HG03045 (cell line): Measurements from ENCODE around the gene PTGR2.
"Not testable (repeated sequence)": the region's sequence is repeated elsewhere in the genome, so short reads cannot be mapped to it uniquely, and the experiment has no call there.

Source experiments
- ATAC-seq: cut with Tn5 transposase; IDR thresholded peaks from one replicate; pipeline ENCODE4 v1.9.1; 2021; ENCODE audit warnings: mild to moderate bottlenecking, moderate library complexity; ENCODE audit not compliant: unreplicated experiment

The PTGR2 gene

GRCh38 chr14:73879027-73879426, 27.4 kb downstream of the PTGR2 start:
- no peak for ATAC-seq

GRCh38 chr14:73884438-73885190, 33.0 kb downstream of the PTGR2 start:
- ATAC-seq = no peak

- peak; percentile 96 for ATAC-seq
Observed at GRCh38 chr14:73886449-73887317, 35.1 kb downstream of the PTGR2 start, which contains the start of gene ZNF410. Gene ZNF410 (plus strand): TSS chr14:73886859. CDS start chr14:73892176, 5,317 bp downstream.

DNA sequence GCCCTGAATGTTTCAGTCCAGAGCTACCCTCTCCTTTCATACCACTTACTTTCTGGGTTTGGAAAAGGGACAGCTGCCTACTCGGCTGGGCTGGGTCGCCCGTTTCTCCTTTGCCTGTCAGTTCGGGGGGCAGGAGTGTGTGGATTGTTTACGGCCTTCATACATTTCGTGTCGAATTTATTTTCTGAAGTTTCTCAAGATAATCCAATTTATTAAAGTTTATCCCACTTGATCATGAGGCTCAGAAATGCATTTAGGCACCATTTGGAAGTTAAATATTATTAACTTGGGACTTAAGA, 35.6 kb downstream of the PTGR2 start:
- ATAC-seq = no peak

- no peak for ATAC-seq
Observed at GRCh38 chr14:73887694-73888459, 36.2 kb downstream of the PTGR2 start.

DNA sequence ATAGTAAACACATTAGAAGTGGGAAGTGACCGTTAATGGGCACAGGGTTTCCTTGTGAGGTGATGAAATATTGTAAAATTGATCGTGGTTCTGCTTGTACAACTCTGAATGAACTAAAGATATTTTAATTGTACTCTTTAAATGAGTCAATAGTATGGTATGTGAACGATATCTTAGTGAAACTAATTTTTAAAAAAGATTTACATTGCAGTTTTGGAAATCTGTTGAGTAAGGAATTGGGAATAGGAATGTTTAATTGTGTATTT, 36.8 kb downstream of the PTGR2 start:
- no peak for ATAC-seq

DNA sequence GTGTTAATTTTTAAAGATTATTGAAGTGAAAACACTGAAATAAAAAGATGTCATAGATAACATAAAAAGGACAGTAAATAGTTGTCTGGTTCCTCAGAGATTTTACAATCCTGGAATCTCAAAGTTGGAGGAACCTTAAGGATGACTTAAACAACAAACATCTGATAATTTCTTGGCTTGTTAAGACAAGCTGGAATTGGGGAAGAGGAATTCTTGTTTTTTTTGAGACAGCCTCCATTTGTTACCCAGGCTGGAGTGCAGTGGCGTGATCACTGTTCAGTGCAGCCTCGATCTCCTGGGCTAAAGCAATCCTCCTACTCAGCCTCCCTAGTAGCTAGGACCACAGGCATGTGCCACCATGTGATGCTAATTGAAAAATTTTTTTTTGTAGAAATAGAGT, 37.3 kb downstream of the PTGR2 start:
- no peak for ATAC-seq

- ATAC-seq = no peak
Observed at GRCh38 chr14:73889376-73889775, 37.7 kb downstream of the PTGR2 start.

DNA sequence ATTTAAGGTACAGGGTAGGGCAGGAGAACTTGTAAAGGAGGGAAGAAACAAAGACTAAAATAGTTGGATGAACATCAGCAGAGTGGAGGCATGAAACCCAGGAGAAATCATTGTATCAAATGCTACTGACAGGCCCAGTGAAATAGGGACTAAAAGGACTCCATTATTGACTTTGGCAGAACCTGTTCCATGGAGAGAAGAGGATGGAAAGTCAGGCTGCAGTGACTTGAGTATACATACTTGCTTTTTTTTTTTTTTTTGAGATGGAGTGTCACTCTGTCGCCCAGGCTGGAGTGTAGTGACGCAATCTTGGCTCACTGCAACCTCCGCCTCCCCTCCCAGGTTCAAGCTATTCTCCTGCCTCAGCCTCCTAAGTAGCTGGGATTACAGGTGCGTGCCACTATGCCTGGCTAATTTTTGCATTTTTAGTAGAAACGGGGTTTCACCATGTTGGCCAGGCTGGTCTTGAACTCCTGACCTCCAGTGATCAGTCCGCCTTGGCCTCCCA, 42.6 kb downstream of the PTGR2 start:
- ATAC-seq = not testable (repeated sequence)

DNA sequence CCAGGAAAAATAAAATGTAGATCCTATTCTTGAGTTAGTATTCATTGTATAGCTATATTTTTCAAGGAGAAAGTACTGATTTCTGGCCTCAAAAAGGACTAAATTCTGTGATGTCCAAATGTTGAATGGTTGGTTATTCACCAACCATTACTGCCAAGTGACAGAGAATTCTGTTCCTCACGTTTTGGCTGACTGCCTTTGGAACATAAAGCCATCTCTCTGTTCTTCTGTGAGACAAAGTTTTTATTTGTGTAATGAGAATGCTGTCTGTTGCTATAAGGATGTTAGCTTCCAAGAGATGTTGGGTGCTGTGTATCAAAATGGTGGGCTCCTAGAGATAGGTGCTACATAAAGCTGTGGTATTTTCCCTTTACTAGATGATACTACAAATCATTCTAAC, 44.3 kb downstream of the PTGR2 start:
- ATAC-seq = no peak

DNA sequence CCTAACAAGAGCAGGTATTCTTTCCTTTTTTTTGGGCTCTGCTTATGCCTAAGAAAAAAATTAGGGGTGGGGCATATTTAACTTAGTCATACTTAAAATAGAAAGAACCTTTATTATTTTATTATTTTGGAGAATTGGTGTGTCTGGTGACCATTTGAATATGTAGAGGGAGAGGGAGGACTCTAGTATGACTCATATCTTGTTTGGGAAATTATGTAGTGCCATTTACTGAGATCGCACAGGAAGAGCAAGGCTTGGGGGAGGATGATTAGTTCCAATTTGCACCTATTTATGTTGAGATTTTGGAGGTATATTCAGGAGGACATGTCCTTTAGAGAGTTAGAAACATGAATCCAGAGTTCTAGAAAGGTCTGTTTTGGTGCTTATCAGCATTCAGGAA, 44.9 kb downstream of the PTGR2 start:
- ATAC-seq = no peak

GRCh38 chr14:73903028-73903427, 51.4 kb downstream of the PTGR2 start:
- ATAC-seq = no peak

DNA sequence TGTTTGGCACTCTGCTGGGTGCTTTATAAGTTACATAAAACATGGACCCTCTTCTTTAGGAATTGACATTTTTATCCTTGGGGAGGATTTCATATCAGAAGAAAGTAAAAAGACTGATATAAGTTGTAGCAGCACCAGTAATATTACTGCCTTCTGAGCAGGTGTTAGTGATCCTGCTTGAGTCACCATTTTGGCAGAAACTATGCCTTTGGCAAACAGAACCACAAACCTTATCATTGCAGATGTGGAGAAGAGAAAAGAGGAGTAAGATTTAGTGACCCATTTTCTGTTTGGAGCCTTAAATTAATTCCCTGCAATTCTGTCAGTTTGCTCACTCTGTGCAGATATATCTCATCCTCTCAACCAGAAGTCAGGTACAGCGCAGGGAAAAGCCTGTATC, 58.0 kb downstream of the PTGR2 start:
- no peak for ATAC-seq

DNA sequence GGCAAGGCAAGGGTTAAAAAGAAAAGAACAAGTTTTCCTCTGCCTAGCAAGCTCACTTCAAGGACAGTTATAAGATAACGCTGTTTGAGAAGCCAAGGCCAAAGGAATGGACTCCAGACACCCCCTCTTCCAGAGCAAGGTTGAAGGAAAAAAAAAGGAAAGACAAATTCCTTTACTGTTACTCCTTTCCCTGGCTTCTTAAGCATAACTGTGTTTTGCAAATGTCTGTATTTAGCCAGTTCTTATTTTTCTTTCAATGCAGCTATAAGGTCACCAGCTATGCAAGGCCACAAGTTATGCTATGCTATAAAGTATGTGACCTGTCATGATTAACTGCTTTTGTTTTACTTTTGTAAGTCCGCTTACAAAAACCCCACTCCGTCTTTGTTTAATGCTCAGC, 61.6 kb downstream of the PTGR2 start:
- ATAC-seq = no peak

GRCh38 chr14:73916324-73916723, 64.7 kb downstream of the PTGR2 start:
- ATAC-seq = no peak

GRCh38 chr14:73919457-73919856, 67.8 kb downstream of the PTGR2 start:
- ATAC-seq = not testable (repeated sequence)

DNA sequence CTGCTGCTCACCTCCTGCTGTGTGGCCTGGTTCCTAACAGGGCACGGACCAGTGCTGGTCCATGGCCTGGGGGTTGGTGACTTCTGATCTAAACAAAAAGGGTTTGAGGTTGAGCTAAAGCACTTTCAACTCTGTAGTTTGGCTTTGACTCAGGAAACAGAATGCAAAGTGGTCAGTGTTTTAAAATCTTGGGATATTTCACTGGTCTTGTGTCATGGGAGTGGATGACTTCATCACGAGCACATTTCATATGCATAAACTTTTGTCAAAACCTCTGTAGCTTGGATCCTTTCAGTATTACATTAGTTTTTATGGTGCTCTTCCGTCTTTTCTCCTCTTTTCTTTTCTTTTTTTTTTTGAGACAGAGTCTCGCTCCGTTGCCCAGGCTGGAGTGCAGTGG, 72.7 kb downstream of the PTGR2 start:
- no peak for ATAC-seq
